Immature natural killer cell (primary cell): ENCODE data around the gene NRL. TPM values are rescaled to one million over a fixed set of nuclear protein-coding genes. Genes with fewer than 3 reads are reported as not detected.

Source experiments
- DNase-seq, 3 donors: peaks; one replicate each; pipeline ENCODE4 v3.0.0; 2022; ENCODE audit warnings: mixed read lengths in 1 of 3
- H3K27ac Mint-ChIP-seq, 6 donors: one replicate each; pipeline ENCODE4 v1.8.0; 2020; ENCODE audit warnings: mixed read lengths in 6 of 6, mild to moderate bottlenecking in 5 of 6, inconsistent platforms in 4 of 6, moderate library complexity in 3 of 6
- H3K27me3 Mint-ChIP-seq, 3 donors: one replicate each; pipeline ENCODE4 v1.8.0; 2020 to 2021; ENCODE audit warnings: low read depth in 3 of 3, mild to moderate bottlenecking in 3 of 3, mixed read lengths in 3 of 3, moderate library complexity in 3 of 3, inconsistent platforms in 1 of 3
- H3K36me3 Mint-ChIP-seq, 3 donors: one replicate each; pipeline ENCODE4 v1.8.0; 2020; ENCODE audit warnings: mixed read lengths in 3 of 3, inconsistent platforms in 2 of 3, mild to moderate bottlenecking in 2 of 3
- H3K4me1 Mint-ChIP-seq, 2 donors: one replicate each; pipeline ENCODE4 v1.8.0; 2020; ENCODE audit warnings: inconsistent platforms in 2 of 2, mild to moderate bottlenecking in 2 of 2, mixed read lengths in 2 of 2, moderate library complexity in 1 of 2
- H3K4me3 Mint-ChIP-seq, 5 donors: one replicate each; pipeline ENCODE4 v1.8.0; 2020; ENCODE audit warnings: mild to moderate bottlenecking in 5 of 5, mixed read lengths in 5 of 5, inconsistent platforms in 3 of 5, moderate library complexity in 3 of 5
- H3K9me3 Mint-ChIP-seq, 6 donors: one replicate each; pipeline ENCODE4 v1.8.0; 2020; ENCODE audit warnings: mild to moderate bottlenecking in 6 of 6, mixed read lengths in 6 of 6, inconsistent platforms in 4 of 6, moderate library complexity in 3 of 6
- polyA plus RNA-seq, 3 donors: library from polyadenylated mRNA; unstranded; fragments of 300-500 nt; fragmentation: Illumina TruSeq; gene quantifications; one replicate each; pipeline ENCODE4 v1.2.3, GENCODE V29; 2021

NRL gene
- polyA plus RNA-seq, 3 donors from 2014 or later, result 2.8 to 4.1 (median 3.0) TPM

DNA sequence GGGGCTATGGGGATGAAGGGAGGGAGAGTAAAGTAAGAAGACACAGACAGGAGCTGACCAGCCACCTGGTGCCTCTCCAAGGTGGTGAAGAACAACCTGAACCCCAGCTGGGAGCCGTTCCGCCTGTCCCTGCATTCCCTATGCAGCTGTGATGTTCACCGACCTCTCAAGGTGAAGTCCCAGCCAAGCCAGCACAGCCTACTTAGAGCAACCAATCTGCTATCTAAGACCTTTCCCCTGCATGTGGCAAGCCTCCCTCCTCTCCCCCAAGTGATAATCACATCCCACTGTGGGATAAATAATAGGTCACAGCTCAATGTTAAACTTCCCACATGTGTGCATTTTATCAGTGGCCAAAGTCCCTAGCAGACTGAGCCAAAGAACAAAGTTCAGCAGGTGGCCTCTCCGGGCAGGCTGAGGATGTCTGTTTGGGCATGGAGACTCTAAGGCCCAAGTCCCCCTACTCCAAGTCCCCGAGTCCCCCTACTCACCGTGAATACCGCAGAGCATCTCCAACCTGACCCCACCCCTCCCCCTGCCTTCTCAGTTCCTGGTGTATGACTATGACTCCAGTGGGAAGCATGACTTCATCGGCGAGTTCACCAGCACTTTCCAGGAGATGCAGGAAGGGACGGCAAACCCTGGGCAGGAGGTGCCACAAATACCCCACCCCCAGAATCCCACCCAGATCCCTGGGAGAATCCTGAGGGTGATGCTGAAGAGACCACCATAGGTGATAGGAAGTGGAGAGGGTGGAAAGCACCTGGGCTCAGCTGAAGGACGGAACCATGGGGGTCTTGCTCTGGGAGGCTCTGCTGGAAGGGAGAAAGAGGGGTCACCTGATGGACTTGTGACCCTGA lies 39.9 kb downstream of the NRL start:
- peaks cover 0 to 5% (median 5%) of the 10 kb centered on the region in 3 donors for H3K36me3 Mint-ChIP-seq
- no peak overlapping the region for H3K4me3 Mint-ChIP-seq
- peaks cover 0 to 4% (median 3%) of the 10 kb centered on the region in 3 donors for H3K27me3 Mint-ChIP-seq
- H3K27ac Mint-ChIP-seq, result peak overlapping the region in 1 of 6 donors; percentile 32
- H3K4me1 Mint-ChIP-seq, result no peaks in the 10 kb centered on the region
- no peak for DNase-seq
- no peaks in the 10 kb centered on the region for H3K9me3 Mint-ChIP-seq

DNA sequence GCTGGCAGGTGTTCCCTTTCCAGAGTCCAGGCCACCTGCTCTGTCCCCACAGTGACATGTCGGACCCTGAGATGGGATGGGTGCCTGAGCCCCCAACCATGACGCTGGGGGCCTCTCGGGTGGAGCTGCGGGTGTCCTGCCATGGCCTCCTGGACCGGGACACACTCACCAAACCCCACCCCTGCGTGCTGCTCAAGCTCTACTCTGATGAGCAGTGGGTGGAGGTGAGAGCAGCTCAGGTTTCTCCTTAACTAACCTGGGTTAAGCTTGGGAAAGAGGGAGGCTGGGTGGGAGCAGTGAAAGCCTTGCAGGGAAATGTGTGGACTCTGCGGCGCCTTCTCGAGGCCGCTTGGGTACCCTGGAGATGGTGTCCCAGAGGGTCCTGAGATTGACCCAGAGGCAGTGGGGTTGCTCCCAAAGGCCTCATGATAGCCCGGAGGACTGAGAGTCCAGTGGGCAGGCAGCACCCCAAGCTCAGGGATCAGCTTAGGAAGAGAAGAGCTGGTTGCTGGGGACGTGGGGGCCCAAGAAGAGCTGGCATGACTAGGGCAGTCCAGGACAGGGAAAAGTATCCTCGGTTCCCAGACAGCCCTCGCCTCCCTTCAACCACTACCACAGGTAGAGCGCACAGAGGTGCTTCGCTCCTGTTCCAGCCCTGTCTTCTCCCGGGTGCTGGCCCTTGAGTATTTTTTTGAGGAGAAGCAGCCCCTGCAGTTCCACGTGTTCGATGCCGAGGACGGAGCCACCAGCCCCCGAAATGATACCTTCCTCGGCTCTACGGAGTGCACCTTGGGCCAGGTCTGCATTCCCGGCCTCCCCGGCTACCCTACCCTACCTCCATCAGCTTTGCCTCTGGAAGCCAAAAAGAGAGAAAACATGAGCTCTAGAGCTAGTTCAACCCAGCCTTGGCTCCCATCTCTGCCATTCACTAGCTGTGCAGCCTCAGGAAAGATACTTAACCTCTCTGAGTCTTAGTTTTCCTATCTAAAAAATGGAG lies 41.6 kb downstream of the NRL start:
- H3K27ac Mint-ChIP-seq, result peak overlapping the region in 1 of 6 donors; percentile 62
- no peaks in the 10 kb centered on the region for H3K9me3 Mint-ChIP-seq
- DNase-seq, result no peak
- no peaks in the 10 kb centered on the region for H3K4me1 Mint-ChIP-seq
- H3K27me3 Mint-ChIP-seq, result peaks cover 0 to 3% (median 2%) of the 10 kb centered on the region in 3 donors
- H3K36me3 Mint-ChIP-seq, result peaks cover 0 to 5% (median 5%) of the 10 kb centered on the region in 3 donors
- no peak overlapping the region for H3K4me3 Mint-ChIP-seq

DNA sequence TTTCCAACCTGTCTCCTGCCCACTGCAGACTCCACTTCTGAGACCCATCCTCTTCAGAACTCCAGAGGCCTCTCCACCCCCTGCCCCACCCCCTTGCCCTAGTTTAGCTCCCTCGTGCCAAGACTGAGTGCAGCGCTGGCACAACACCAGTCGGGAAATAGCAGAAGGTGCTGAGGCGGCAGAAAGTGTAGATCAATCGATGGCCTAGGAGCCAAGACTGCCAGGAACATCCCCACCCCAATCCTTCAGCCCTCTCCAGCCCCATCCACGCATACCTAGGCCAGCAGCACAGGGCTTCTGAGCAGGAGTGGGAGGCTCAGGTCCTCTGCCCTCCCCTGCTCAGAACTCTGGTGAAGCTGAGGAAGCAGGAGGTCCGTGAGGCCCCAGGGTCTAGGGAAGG lies 42.3 kb downstream of the NRL start:
- no peaks in the 10 kb centered on the region for H3K9me3 Mint-ChIP-seq
- H3K36me3 Mint-ChIP-seq, result peaks cover 0 to 11% (median 5%) of the 10 kb centered on the region in 3 donors
- H3K27me3 Mint-ChIP-seq, result peaks cover 0 to 3% (median 2%) of the 10 kb centered on the region in 3 donors
- no peak for DNase-seq
- no peak overlapping the region for H3K4me3 Mint-ChIP-seq
- H3K27ac Mint-ChIP-seq, result no peak overlapping the region
- H3K4me1 Mint-ChIP-seq, result no peaks in the 10 kb centered on the region

DNA sequence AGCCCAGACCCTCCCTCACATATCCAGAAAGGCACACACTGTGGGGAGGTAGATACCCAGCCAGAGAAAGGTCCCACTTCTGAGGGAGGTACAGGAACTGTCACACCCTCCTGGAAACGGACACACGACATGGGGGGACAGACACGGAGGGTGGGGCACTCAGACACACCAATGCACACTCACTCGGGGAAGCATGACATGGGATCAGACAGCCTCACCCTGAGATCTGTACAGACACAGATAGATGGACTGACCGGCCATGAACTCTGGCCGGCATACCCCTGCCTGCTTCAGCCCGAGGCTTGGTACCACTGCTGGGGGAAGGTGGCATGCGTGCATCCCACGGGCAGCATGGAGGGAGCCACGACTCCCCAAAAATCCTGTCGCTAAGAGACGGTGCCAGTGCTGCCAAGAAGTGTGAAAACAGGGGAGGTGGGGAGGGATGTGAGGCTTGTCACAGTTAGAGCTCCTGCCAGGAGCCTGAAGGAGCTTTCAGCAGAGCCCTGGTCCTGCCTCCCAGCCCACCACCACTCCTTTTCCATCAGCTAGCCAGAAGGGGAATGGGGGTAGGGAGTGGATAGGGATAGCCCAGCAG lies 42.8 kb downstream of the NRL start:
- Mint-ChIP-seq H3K4me1 (no peaks in the 10 kb centered on the region), H3K4me3 (no peak overlapping the region), H3K9me3 (no peaks in the 10 kb centered on the region), H3K27me3 (peaks cover 0 to 3% (median 2%) of the 10 kb centered on the region in 3 donors), H3K27ac (no peak overlapping the region), H3K36me3 (peaks cover 0 to 13% (median 5%) of the 10 kb centered on the region in 3 donors)
- DNase-seq, result no peak

DNA sequence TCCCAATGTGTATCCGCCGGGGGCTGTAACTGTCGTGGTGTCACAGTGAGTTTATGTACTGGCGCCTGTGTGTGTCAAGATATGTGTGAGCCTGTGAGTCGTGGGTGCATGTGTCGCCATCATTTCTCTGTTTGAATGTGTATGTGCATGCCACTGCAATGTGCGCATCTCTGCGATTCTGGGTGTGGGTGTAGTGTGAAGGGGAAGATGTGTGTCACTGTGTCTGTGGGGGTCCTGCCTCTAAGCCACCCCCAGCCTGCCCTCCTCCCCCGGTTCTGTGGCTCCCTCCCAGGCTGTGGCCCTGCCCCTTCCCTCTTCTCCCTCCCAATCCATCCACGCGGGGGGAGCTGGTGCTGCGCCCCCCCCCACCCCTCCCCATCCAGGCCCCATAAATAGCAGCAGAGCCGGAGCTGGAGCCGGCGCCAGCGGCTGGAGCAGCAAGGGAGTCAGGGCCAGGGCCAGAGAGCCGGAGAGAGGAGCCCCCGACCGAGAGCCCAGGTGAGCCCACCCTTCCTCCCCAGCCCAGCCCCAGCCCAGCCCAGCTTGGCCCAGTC lies 43.5 kb downstream of the NRL start, which contains the start of gene CPNE6:
TSS of gene CPNE6 (plus strand) at position 419 of the 554 bp plus-strand sequence. CDS start 1,375 bp downstream, outside the sequence.
- Mint-ChIP-seq H3K27ac (no peak within 1 kb of the TSS), H3K4me1 (no peaks in the 10 kb centered on the region), H3K36me3 (peaks cover 0 to 13% (median 5%) of the 10 kb centered on the region in 3 donors), H3K9me3 (no peaks in the 10 kb centered on the region), H3K27me3 (peaks cover 2 to 3% (median 2%) of the 10 kb centered on the region in 3 donors), H3K4me3 (no peak within 1 kb of the TSS)
- DNase-seq, result no peak

DNA sequence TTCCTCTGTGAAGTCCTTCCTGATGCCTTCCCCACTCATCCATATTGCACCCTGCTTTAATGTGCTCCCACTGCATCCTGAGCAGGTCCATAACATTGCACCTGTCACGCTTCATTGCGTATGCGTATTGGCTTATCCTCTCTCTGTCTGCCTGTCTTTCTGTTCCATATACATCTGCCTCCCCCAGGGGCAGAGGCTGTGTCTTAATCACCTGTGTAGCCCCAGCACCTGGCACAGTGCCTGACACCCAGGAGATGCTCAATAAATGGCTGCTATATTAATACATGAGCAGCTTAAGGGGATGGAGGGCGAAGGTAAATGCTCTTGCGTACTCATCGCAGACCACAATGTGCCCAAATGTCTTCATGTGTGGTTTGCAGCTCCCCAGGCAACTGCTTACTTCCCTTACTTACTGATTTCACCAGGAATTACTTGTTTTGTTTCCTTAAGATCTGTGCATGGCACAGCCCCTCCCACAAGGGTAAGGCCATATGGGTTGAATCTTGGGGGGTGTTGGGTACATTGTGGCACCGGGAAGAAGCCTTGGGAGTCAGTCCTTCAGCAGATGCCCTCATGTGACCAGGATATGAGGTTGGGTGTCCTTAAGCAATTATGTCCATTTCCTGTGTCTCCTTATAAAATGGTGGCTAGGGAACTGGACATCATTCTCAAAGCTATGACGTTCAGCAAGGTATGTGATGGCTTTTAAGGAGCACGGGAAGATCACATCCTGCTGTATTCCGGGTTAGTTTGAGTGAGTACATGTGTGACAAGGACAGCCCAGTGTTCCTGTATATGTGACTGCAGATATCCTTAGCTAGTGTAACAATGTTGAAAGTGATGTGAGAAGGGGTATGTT lies 44.2 kb downstream of the NRL start:
- Mint-ChIP-seq H3K4me3 (no peak overlapping the region), H3K36me3 (peaks cover 0 to 13% (median 5%) of the 10 kb centered on the region in 3 donors), H3K27ac (no peak overlapping the region), H3K4me1 (no peaks in the 10 kb centered on the region), H3K27me3 (peaks cover 0 to 2% (median 2%) of the 10 kb centered on the region in 3 donors), H3K9me3 (no peaks in the 10 kb centered on the region)
- DNase-seq, result no peak

DNA sequence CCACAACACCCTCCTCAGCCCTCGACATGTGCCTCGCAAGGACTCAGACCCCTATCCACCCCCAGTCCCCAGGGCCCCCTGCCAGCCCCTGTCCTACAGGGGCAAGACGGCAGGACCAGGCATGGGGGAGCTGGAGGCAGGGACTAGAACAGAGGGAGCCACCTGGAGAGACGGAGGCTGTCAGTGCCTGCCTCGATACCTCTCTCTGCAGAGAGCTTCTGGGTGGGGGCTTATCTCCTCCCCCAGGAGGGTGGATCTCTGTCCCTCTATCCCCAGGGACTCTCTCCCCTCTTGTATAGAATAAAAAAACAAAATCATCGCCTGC lies 45.4 kb downstream of the NRL start:
- Mint-ChIP-seq H3K27me3 (peaks cover 0 to 2% (median 2%) of the 10 kb centered on the region in 3 donors), H3K9me3 (no peaks in the 10 kb centered on the region)
- no peak for DNase-seq

DNA sequence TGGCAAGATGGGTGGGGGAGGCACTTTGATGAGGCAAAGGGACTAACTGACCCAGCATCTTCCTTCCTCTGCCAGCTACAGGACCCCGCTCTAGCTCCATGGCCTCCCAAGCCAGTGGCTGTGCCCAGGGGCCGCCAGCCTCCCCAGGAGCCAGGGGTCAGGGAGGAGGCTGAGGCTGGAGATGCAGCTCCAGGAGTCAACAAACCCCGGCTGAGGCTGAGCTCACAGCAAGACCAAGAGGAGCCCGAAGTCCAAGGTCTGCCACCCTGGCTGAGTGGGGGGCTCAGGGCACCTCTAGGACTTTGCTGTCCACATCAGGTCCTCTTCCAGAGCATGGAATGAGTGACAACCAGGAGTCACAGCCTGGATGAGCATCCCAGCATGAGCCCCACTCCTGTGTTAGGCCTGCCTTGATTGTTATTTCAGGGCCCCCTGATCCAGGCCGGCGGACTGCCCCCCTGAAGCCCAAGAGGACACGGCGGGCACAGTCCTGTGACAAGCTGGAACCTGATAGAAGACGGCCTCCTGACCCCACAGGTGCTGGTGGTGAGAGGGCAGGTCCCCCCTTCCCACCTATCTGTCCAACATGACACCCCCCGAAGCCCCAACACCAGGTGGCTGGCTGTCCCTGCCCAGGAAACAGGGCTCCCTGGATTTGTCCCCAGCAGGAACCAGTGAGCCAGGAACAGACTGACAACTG lies 45.9 kb downstream of the NRL start:
- Mint-ChIP-seq H3K4me1 (no peaks in the 10 kb centered on the region), H3K4me3 (no peak overlapping the region), H3K27me3 (peaks cover 0 to 2% (median 2%) of the 10 kb centered on the region in 3 donors), H3K27ac (no peak overlapping the region), H3K36me3 (peaks cover 0 to 13% (median 5%) of the 10 kb centered on the region in 3 donors), H3K9me3 (no peaks in the 10 kb centered on the region)
- no peak for DNase-seq

More for the DNA sequence above, 45.4 kb downstream of the NRL start:
- Mint-ChIP-seq H3K27ac (no peak overlapping the region), H3K4me3 (no peak overlapping the region), H3K36me3 (peaks cover 0 to 13% (median 5%) of the 10 kb centered on the region in 3 donors), H3K4me1 (no peaks in the 10 kb centered on the region)

DNA sequence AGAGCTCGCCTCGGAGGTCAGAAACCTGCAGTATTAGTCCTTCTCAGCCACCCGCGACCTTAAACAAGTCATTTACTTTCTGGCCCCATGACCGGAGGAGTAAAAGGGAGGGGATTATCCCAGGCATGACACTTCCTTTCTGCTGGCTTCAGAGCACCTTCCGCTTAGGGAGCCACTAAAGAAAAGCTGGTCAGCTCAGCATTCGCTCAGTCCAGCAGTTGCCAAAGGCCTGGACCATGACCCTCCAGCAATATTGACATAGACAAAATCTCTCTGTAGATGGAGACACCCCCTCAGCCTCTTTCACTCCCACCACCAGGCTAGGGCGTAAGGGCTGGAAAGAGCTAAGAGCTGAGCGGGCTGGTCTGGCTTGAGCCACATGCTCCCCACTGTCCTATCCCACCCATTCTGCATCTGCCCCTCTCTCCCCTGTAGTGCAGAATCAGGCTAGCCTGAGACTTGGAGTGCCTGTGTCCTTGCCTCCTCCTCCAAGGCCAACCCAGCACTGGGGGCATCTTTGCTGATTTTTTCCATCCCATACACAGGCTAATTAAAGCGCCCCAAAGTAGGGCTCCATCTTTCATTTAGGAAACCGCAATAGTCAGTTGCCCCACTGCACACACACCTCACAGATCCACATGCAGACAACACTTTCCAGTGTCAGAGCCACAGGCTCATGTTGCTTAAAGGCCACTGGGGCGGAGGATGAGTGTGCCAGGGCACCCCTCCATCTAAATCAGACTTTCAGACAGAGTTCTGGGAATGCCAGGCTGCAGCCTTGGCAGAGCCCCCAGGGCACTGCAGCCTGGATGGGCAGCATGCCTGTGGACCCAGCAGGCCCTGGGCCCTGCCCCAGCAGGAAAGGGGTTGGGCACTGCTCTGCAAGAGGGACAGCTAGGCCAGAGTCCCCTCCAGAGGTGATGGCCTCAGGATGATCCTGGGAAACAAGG lies 47.3 kb downstream of the NRL start:
- Mint-ChIP-seq H3K27ac (no peak overlapping the region), H3K4me1 (no peaks in the 10 kb centered on the region), H3K27me3 (peaks cover 0 to 2% (median 0%) of the 10 kb centered on the region in 3 donors), H3K36me3 (peaks cover 0 to 13% (median 5%) of the 10 kb centered on the region in 3 donors), H3K9me3 (no peaks in the 10 kb centered on the region), H3K4me3 (no peak overlapping the region)
- no peak for DNase-seq

DNA sequence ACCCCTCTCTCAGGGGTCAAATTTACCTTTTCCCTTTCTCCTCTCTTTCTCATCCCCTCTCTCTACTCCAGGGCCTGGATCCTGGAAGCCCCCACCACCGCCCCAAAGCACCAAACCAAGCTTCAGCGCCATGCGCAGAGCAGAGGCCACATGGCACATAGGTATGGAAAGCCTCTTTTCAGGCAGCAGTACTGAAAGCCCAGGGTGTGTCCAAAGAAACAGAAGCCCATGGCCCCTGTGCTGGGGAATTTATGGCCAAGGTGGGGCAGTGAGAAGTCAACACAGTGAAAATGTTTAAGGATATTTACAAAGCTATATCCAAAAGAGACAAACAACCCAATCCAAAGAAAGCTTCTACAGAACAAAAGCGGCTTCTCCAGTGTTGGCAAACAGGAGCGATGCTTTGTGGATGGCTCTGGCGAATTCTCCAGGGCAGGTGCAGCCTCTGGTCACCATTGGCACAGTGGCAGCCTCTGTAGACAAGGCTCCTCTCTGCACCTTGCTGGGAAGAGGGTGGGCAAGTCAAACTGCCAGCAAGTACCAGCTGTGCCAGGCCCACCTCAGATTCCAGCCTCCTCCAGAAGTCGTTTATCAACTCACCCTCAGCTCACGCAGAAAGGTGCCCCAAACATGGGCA lies 48.1 kb downstream of the NRL start:
- Mint-ChIP-seq H3K4me3 (no peak overlapping the region), H3K36me3 (peaks cover 0 to 13% (median 5%) of the 10 kb centered on the region in 3 donors), H3K9me3 (no peaks in the 10 kb centered on the region), H3K27ac (no peak overlapping the region), H3K4me1 (no peaks in the 10 kb centered on the region), H3K27me3 (peaks cover 0 to 2% (median 0%) of the 10 kb centered on the region in 3 donors)
- DNase-seq, result no peak

DNA sequence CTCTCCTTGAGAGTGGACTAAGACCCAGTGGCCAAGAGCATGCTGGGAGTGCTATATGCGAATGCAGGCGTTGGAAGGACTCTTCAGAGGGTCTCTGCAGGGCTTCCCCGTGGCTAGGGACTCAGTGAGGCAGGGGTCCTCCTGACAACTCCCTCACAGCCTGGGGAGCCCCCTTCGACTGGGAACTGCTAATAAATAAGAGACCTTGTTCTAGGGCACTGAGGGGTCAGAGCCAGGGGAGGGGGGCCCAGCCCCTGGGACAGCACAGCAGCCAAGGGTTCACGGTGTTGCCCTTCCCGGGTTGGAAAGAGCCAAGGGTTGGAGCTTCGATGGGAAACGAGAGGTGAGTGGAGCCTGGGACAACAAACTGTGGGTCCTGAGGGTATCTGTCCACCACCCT lies 49.3 kb downstream of the NRL start:
- H3K4me3 Mint-ChIP-seq, result no peak overlapping the region
- no peaks in the 10 kb centered on the region for H3K4me1 Mint-ChIP-seq
- no peak for DNase-seq
- H3K36me3 Mint-ChIP-seq, result peaks cover 0 to 17% (median 5%) of the 10 kb centered on the region in 3 donors
- H3K27me3 Mint-ChIP-seq, result peaks cover 0 to 2% (median 2%) of the 10 kb centered on the region in 3 donors
- no peak overlapping the region for H3K27ac Mint-ChIP-seq
- H3K9me3 Mint-ChIP-seq, result no peaks in the 10 kb centered on the region
